Muscle of back (tissue), 11 donors: ENCODE results near the gene VAMP5. TPM values are rescaled to one million over a fixed set of nuclear protein-coding genes. Genes with fewer than 3 reads are reported as not detected.

Experiments used
- DNase-seq, 3 donors: peaks; one replicate each; pipeline versions ENCODE4 v3.0.0 to v3.0.0-alpha.2; 2013
- polyA plus RNA-seq, 10 donors: library from polyadenylated mRNA; unstranded; fragments of 120-200 nt; gene quantifications; one replicate each; pipeline ENCODE4 v1.2.1, GENCODE V29; 2013; ENCODE audit not compliant: insufficient read length in 10 of 10

Gene VAMP5
- polyA plus RNA-seq, 10 donors, result 27.2 to 48.3 (median 36.8) TPM

DNA sequence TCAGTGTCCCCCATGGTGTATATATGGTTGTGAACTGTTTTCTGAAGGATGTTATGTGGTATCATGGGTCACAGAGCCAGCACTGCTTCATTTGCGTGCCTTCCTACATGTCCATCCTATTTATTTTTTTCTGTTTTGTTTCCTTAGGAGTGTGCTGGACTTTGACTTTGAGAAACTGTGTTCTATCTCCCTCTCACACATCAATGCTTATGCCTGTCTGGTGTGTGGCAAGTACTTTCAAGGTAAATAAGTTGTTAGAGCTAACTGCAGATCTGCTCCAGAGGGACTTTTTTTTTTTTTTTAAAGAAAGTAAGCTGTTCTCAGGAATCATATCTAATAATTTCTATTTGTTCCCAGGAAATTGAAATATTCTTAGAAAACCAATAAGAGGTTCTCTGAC lies 37.1 kb downstream of the VAMP5 start:
- no peak for DNase-seq

DNA sequence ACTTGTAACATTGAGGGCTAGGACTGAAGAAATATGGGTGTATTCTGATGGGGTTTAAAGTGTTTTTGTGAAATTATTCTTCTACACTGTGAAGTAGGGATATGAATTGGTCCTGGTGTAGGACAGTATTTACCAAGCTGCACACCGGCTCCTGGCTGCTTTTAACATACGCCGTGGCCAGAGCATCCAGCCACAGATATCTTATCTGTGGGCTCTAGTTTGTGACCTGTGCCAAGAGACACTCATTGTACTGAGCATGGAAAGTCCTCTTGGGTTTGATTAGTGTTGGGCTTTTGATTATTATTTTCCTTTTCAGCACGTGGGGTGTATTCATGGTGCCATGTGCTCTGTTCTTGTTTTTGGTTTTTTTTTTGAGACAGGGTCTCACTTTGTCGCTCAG lies 39.8 kb downstream of the VAMP5 start:
- no peak for DNase-seq

DNA sequence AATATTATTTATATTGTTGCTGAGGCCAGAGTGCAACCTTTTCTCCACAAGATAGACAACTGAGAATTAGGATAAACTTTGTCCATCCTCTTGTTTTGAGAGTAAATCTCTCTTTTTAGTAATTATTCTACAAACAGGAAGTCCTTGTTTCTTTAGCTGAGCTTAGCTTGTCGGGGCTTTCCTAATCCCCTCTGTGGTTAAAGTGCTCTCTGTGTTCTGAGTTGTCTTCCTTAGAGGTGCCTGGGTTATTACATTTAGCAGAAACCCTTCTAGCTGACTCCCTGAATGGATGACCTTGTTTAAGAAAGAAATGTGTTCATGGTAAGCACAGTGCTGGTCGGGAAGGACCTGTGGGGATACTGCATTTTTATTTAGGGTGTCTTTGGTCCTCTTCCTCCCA lies 44.4 kb downstream of the VAMP5 start:
- DNase-seq, result no peak

DNA sequence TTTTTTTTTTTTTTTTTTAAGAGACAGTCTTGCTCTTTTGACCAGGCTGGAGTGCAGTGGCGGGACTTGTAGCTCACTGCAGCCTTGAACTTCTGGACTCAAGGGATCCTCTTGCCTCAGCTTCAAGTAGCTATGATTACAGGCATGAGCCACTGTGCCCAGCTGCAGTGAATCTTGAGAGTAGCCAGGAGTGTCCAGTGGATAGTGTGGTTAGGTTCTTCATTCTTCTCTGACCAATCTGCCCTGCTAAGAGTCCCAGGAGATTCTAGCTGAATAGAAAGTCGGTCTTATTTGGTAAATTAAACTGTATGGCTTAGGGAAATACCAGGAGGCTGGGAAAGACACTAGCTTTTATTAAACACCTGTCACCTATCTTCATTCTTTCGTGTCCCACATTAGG lies 47.1 kb downstream of the VAMP5 start:
- no peak for DNase-seq

DNA sequence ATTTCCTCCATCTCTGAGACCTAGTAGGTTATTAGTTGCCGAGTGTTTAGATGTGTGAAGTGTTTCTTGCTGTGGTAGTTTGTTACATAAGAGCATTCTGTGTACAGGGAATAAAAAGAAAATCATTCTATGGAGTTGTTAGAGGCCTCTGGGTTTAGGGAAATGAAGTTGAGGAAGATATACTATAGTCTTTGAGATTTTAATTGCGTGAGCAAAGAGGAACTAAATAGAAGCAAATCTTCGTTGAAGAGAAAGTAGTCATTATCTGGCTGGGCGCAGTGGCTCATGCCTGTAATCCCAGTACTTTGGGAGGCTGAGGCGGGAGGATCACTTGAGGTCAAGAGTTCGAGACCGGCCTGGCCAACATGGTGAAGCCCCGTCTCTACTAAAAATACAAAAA lies 50.8 kb downstream of the VAMP5 start:
- no peak for DNase-seq

DNA sequence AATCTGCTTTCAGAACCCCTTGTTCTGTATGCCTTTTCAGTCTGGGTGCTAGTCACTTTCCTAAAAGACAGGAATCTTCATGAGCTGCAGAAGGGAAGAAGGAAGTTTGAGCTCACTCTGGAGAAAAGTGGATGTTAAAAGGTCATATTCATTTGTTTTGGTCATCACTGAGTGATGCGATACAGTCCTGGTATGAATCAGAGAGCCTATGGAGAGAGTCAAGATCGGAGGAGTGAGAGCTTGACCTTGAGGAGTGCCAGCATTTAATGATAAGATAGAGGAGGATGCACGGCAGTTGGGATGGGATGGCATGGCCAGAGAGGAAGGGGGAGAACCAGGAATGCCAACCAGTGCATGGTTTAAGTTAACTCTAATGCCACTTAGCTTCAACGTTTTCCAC lies 51.4 kb downstream of the VAMP5 start:
- DNase-seq, result no peak

DNA sequence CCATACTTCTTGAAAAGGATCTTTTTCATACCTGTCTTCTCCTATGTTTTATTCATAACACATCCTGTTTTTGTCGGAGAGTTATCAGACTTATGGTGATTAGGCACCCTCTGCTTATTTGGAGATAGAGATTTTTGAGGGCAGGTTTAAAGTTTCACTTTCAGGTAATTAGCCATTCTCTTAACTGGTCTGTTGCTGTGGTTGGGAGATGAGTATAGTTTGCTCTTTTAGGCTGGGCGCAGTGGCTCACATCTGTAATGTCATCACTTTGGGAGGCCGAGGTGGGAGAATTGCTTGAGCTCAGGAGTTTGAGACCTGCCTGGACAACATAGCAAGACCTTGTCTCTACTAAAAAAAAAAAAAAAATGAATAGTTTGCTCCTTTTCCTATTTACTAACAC lies 58.5 kb downstream of the VAMP5 start:
- DNase-seq, result no peak

Other genes with a start within 250 kb of the VAMP5 start
- gene RETSAT, start 229.9 kb upstream of the VAMP5 start, polyA plus RNA-seq, result 10 to 100 TPM; 12.1 to 17.8 (median 15.5) TPM
- 10 to 100 TPM; 11.1 to 21.3 (median 13.8) TPM for gene ELMOD3, start 229.7 kb upstream of the VAMP5 start, polyA plus RNA-seq
- 10 to 100 TPM in 9 of 10 donors, 1 to 10 TPM in 1; 8.1 to 48.6 (median 20.4) TPM for gene CAPG, start 174.1 kb upstream of the VAMP5 start, polyA plus RNA-seq
- gene SH2D6, start 165.7 kb upstream of the VAMP5 start, polyA plus RNA-seq, result 1 to 10 TPM in 1 of 10 donors, under 1 TPM in 9; 0.21 to 1.2 (median 0.65) TPM
- gene MAT2A, start 45.3 kb upstream of the VAMP5 start, polyA plus RNA-seq, result 100 to 1,000 TPM; 153 to 268 (median 198) TPM
- 10 to 100 TPM; 20.0 to 26.3 (median 23.5) TPM for gene GGCX, start 22.9 kb upstream of the VAMP5 start, polyA plus RNA-seq
- 10 to 100 TPM in 9 of 10 donors, 1 to 10 TPM in 1; 8.0 to 18.6 (median 13.2) TPM for gene VAMP8, start 6.8 kb upstream of the VAMP5 start, polyA plus RNA-seq
- 10 to 100 TPM; 51.6 to 66.6 (median 57.7) TPM for gene RNF181, start 11.3 kb downstream of the VAMP5 start, polyA plus RNA-seq
- 10 to 100 TPM in 2 of 10 donors, 1 to 10 TPM in 8; 7.5 to 12.6 (median 8.4) TPM for gene TMEM150A, start 18.3 kb downstream of the VAMP5 start, polyA plus RNA-seq
- 10 to 100 TPM; 35.9 to 51.2 (median 43.6) TPM for gene C2orf68, start 27.6 kb downstream of the VAMP5 start, polyA plus RNA-seq
- gene USP39, start 31.8 kb downstream of the VAMP5 start, polyA plus RNA-seq, result 10 to 100 TPM; 33.0 to 46.2 (median 42.5) TPM
- gene SFTPB, start 83.8 kb downstream of the VAMP5 start, polyA plus RNA-seq, result under 1 TPM in 2 of 10 donors, not detected in 8; 0.08 TPM
- gene GNLY, start 109.9 kb downstream of the VAMP5 start, polyA plus RNA-seq, result 1 to 10 TPM in 5 of 10 donors, under 1 TPM in 5; 0.50 to 3.6 (median 1.0) TPM
- gene ATOH8, start 169.6 kb downstream of the VAMP5 start, polyA plus RNA-seq, result 10 to 100 TPM; 11.9 to 17.7 (median 16.2) TPM